Smooth muscle cell of bladder (primary cell): Measurements from ENCODE around the gene AFTPH. TPM values are rescaled to one million over a fixed set of nuclear protein-coding genes. Genes with fewer than 3 reads are reported as not detected.

ENCODE experiments used
- total RNA-seq: library from RNA; depleted of rRNA; stranded (reverse); fragments of >200 nt; gene quantifications from 2 replicates; pipeline ENCODE4 v1.2.3, GENCODE V29; 2014

AFTPH gene
- total RNA-seq: 25.5 and 27.5 TPM in 2 replicates

GRCh38 chr2:64523666-64524603, at the start of gene AFTPH:
Gene AFTPH (plus strand): TSS chr2:64524328. CDS start chr2:64551475, 27,147 bp downstream.

Other genes with a start within 250 kb of the AFTPH start
- gene LGALSL, start 70.2 kb upstream of the AFTPH start, total RNA-seq: 3.8 and 5.6 TPM in 2 replicates
- gene SERTAD2, start 129.6 kb downstream of the AFTPH start, total RNA-seq: 5.5 and 6.5 TPM in 2 replicates